ES-I3 (cell line): ENCODE results near the gene SLC9A3.

Experiments used
- H3K36me3 ChIP-seq: 2 replicates; pipeline ENCODE4 v1.6.1; 2013; ENCODE audit warnings: mild to moderate bottlenecking, low read length, control low read depth, moderate library complexity; ENCODE audit not compliant: insufficient read depth
- H3K4me1 ChIP-seq: 2 replicates; pipeline ENCODE4 v1.6.1; 2013; ENCODE audit warnings: mild to moderate bottlenecking, control low read depth, low read length; ENCODE audit not compliant: insufficient read depth
- H3K9ac ChIP-seq: 2 replicates; pipeline ENCODE4 v1.6.1; 2013; ENCODE audit warnings: low read depth, mild to moderate bottlenecking, low read length, moderate library complexity
- H3K9me3 ChIP-seq: 2 replicates; pipeline ENCODE4 v1.6.1; 2013; ENCODE audit warnings: mild to moderate bottlenecking, low read length, moderate library complexity; ENCODE audit not compliant: control insufficient read depth, insufficient read depth

SLC9A3 gene

GRCh38 chr5:502325-503079, 21.7 kb downstream of the SLC9A3 start:
- no peaks in the 10 kb centered on the region for H3K36me3 ChIP-seq
- no peaks in the 10 kb centered on the region for H3K9me3 ChIP-seq
- H3K9ac ChIP-seq: no peak overlapping the region
- H3K4me1 ChIP-seq: no peaks in the 10 kb centered on the region

DNA sequence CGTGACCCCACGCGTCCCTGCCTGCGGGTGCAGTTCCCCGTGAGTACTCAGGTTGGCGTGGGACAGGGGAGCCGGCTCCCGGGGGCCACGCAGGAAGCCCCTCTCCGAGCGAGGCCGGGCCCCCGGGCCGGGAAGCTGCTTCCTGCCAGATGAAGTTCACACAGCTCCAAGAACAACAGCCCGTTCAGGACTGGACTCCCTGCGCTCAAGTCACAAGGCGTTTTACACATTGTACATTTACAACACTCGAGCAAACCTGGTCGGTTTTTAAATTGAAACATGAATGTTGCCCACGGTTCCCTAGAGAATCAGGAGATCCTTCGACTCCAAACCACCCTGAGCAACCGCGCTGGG, 22.4 kb downstream of the SLC9A3 start:
- Histone ChIP-seq H3K36me3 (no peaks in the 10 kb centered on the region), H3K4me1 (no peaks in the 10 kb centered on the region), H3K9ac (no peak overlapping the region), H3K9me3 (no peaks in the 10 kb centered on the region)

DNA sequence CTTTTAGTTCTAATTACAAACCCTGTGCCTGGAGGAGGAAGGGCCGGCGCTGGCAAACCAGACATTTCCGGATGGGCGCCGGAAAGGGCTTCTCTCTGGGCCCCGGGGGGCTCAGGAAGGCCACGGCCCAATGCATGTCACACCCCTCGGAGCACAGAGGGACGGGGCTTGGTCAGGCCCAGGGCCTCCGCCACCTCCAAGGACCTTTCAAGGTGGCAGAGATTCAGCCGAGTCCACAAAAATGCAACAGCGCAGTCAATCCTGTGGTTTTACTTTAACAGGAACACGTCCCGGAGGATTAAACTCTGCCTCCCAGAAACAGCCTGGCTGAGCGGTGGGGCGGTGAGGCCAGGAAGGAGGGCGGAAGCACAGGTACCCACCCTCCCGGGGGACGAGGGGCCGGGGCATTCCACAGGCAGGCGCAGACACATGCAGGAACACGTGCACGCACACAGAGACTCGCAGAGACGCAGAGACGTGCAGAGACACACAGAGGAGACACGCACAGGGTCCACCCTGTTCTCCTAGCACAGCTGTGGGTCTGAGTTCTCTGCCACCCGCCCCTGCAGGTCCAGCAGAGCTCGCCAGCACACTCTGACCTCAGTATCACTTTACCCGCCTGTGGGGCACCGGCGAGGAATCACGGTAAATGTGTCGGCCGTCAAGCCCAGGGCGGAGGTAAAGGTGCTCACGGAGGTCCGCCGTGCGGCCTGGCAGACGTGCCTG, 23.0 kb downstream of the SLC9A3 start:
- Histone ChIP-seq H3K36me3 (no peaks in the 10 kb centered on the region), H3K9me3 (no peaks in the 10 kb centered on the region), H3K9ac (no peak overlapping the region), H3K4me1 (no peaks in the 10 kb centered on the region)

DNA sequence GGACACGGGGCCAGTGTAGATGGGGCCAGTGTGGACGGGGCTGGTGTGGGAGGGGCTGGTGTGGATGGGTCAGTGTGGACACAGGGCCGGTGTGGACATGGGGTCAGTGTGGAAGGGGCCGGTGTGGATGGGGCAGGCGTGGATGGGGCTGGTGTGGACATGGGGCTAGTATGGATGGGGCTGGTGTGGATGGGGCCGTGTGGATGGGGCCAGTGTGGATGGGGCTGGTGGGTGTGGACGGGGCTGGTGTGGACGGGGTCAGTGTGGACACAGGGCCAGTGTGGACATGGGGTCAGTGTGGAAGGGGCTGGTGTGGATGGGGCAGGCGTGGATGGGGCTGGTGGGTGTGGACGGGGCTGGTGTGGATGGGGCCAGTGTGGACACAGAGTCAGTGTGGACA, 23.8 kb downstream of the SLC9A3 start:
- Histone ChIP-seq H3K36me3 (no peaks in the 10 kb centered on the region), H3K9me3 (no peaks in the 10 kb centered on the region), H3K9ac (no peak overlapping the region), H3K4me1 (no peaks in the 10 kb centered on the region; the same call in 1 of the 2 replicates)

DNA sequence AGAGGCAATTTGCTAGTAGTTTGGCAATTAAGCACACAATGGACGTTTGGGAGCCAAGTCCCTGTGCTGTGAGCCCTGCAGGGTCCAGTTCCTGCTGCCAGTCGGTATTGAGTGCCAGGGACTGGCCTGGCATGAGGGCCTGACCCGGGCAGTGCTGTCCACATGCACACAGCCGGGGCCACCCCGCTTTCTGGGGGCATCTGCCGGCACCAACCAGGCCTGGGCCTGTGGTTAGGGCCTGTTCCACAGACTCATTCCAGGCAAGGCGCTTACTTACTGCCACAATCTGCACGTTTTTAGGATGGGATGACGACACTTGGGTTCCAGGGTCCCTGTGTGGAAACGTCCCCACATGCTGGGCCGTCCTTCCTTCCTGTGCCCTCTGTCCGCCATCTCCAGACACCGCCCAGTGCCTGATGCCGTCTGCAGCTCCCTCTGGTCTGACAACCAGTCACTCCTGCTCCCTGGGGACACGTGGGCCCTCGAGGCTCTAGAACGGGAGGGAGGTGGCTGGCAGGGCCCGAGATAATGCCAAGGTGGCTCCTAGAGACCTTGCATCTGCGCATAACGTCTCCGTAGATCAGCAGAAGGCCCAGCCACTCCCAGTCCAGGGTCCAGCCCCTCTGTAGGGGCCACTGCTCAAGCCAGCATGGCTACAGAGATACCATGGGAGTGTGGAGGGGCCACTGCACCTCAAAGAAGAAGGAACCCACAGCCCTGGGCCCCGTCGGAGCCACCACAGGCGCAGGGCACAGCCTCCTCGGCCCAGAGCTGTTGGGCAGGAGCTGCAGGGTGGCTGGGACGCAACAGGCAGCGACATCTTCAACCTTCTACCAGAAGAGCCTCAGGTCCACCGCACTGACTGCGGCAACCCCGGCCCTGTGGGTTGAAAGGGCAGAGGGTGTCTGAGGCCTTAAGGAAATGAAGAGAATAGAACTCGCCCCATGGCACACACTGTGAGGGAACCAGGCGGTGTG, 24.7 kb downstream of the SLC9A3 start:
- Histone ChIP-seq H3K9ac (no peak overlapping the region), H3K36me3 (no peaks in the 10 kb centered on the region), H3K9me3 (no peaks in the 10 kb centered on the region), H3K4me1 (no peaks in the 10 kb centered on the region; the same call in 1 of the 2 replicates)

GRCh38 chr5:497871-498509, 26.3 kb downstream of the SLC9A3 start:
- Histone ChIP-seq H3K9me3 (no peaks in the 10 kb centered on the region), H3K36me3 (no peaks in the 10 kb centered on the region), H3K4me1 (no peaks in the 10 kb centered on the region; the same call in 1 of the 2 replicates), H3K9ac (no peak overlapping the region)

DNA sequence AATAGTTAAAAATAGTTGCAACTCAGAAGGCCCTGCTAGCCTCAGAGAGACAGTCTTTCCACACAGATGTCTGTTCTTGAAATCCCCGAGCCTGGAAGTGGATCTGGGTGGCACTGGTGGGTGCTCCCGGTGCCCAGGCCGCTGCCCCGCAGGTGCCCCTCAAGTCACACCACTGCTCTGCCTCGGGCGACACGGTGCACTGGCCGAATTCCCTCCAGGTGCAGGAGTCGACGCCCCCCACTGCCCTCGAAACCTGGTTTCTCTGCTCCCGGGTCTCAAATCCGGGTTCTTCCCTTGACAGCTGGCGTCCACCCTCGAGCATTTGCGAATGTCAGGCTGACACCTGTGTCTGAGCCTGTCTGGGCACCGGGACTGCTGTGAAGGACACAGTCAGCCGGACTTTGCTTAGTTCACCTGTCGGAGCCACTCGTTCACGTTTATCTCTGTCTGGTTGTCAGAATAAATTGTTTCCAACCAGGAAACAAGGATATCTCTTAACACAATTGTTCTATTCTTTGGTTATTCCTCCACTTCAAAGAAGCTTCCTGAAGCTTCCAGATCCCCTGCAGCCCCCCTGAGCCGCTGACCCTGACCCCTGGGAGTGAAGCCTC, 27.1 kb downstream of the SLC9A3 start:
- H3K9me3 ChIP-seq: no peaks in the 10 kb centered on the region
- H3K9ac ChIP-seq: no peak overlapping the region
- no peaks in the 10 kb centered on the region; the same call in 1 of the 2 replicates for H3K4me1 ChIP-seq
- no peaks in the 10 kb centered on the region for H3K36me3 ChIP-seq

GRCh38 chr5:496028-496427, 28.2 kb downstream of the SLC9A3 start:
- 0 out of 2 replicates have a peak overlapping the region, but pooled peaks have one; percentile 13 for H3K9ac ChIP-seq
- no peaks in the 10 kb centered on the region for H3K36me3 ChIP-seq
- H3K9me3 ChIP-seq: no peaks in the 10 kb centered on the region
- no peaks in the 10 kb centered on the region; the same call in 1 of the 2 replicates for H3K4me1 ChIP-seq

- Histone ChIP-seq H3K36me3 (no peaks in the 10 kb centered on the region), H3K4me1 (no peaks in the 10 kb centered on the region; the same call in 1 of the 2 replicates), H3K9me3 (no peaks in the 10 kb centered on the region), H3K9ac (no peak overlapping the region)
Measured at GRCh38 chr5:494667-495255, 29.5 kb downstream of the SLC9A3 start.

- H3K9ac ChIP-seq: no peak overlapping the region
Measured at GRCh38 chr5:493758-494157, 30.5 kb downstream of the SLC9A3 start.

GRCh38 chr5:493119-493701, 31.0 kb downstream of the SLC9A3 start:
- Histone ChIP-seq H3K9me3 (no peaks in the 10 kb centered on the region), H3K36me3 (no peaks in the 10 kb centered on the region), H3K4me1 (no peaks in the 10 kb centered on the region; the same call in 1 of the 2 replicates), H3K9ac (no peak overlapping the region)

More at GRCh38 chr5:493758-494157, 30.5 kb downstream of the SLC9A3 start:
- H3K4me1 ChIP-seq: no peaks in the 10 kb centered on the region; the same call in 1 of the 2 replicates
- H3K36me3 ChIP-seq: no peaks in the 10 kb centered on the region
- no peaks in the 10 kb centered on the region for H3K9me3 ChIP-seq

DNA sequence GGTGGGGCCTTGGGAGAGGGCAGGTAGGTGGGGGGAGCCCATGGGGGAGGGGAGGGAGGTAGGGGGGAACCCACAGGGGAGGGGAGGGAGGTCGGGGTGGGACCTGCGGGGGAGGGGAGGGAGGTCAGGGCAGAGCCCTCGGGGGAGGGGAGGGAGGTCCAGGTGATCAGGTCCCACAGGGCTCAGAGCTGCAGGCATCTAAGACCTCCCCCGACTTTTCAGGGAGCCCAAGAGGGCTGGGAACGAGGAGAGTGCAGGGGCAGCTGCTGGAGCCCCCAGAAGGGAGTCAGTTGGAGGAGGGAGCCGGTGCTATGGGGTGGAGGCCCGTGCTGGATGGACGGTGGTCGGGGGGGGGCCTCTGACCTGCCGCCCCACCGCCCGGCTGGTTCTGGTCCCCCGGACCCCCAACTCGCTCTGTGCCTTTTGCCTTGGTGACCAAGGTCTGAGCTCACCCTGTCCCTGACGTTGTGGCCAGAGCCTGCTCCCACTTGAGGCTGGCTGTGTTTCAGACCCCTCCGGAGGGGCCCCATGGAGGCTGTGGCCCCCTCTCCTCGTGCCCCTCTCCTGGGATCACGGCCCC, 31.8 kb downstream of the SLC9A3 start:
- no peak overlapping the region for H3K9ac ChIP-seq
- no peaks in the 10 kb centered on the region for H3K36me3 ChIP-seq
- no peaks in the 10 kb centered on the region; the same call in 1 of the 2 replicates for H3K4me1 ChIP-seq
- no peaks in the 10 kb centered on the region for H3K9me3 ChIP-seq

- Histone ChIP-seq H3K9me3 (no peaks in the 10 kb centered on the region), H3K36me3 (no peaks in the 10 kb centered on the region), H3K9ac (no peak overlapping the region), H3K4me1 (no peaks in the 10 kb centered on the region; the same call in 1 of the 2 replicates)
Measured at GRCh38 chr5:491856-492155, 32.4 kb downstream of the SLC9A3 start.
